ENCODE results near the gene DTX3L.
A peak's percentile ranks its signal among the peaks of the same experiment; 100 is the strongest.

The DTX3L gene

DNA sequence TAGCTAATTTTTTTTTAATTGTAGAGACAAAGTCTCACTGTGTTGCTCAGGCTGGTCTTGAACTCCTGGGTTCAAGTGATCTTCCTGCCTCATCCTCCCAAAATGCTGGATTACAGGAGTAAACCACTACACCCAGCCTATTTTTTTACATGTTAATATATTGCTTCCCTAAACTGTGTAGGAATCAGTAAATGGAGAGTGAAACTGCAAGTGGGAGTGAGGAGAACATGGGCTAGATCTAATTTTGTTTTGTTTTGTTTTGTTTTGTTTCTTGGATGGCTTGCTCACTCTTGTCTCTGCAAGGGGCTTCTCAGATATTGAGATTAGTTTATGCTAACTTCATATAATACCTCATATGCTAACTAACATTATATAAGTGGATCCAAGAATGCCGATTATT lies 44.8 kb downstream of the DTX3L start:
- no peak for DNase-seq

- DNase-seq, result peak; percentile 77
These were observed 45.8 kb downstream of the DTX3L start for GRCh38 chr3:122609798-122610559.

DNA sequence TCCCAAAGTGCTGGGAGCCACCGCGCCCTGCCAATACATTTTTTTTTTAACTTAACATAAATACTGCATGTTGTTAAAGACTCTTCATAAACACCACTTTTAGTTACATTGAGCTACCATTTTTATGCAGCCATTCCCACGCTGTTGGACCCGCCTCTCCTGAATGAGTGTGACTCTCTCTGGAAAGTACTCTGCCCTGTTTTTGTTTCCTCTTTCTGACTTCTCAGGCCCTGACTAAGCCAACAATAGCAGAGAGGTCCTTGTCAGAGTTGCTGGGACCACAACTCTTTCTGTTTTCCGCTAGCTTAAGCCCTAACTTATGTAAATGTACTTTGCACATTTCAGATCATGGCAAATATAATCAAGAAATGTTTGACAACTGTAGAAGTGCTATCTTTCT lies 48.6 kb downstream of the DTX3L start:
- DNase-seq, result no peak

DNA sequence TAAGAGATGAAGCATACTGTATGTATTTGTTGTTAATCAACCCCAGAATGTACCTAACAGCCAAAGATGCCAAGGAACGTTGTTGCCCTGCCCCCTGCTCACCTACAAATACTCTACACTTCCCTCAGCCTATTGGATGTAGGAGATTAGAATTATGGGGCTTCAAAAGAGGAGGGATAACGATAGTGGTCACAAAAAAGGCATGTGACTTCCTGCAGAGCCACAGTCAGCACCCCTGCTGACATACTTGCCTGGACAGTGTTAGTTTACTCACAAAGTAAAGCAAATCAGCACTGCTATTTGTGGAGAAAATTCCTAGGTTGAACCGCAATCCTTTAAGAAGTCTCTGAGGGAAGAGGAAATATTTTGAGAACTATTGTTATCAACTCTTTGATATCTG lies 51.2 kb downstream of the DTX3L start:
- DNase-seq, result no peak

- no peak for DNase-seq
These were observed 54.5 kb downstream of the DTX3L start for GRCh38 chr3:122618614-122619013.

GRCh38 chr3:122619040-122619439 lies 54.9 kb downstream of the DTX3L start:
- no peak for DNase-seq

GRCh38 chr3:122620399-122620798 lies 56.3 kb downstream of the DTX3L start:
- DNase-seq, result no peak

- no peak for DNase-seq
These were observed 57.0 kb downstream of the DTX3L start for GRCh38 chr3:122621112-122621511.

DNA sequence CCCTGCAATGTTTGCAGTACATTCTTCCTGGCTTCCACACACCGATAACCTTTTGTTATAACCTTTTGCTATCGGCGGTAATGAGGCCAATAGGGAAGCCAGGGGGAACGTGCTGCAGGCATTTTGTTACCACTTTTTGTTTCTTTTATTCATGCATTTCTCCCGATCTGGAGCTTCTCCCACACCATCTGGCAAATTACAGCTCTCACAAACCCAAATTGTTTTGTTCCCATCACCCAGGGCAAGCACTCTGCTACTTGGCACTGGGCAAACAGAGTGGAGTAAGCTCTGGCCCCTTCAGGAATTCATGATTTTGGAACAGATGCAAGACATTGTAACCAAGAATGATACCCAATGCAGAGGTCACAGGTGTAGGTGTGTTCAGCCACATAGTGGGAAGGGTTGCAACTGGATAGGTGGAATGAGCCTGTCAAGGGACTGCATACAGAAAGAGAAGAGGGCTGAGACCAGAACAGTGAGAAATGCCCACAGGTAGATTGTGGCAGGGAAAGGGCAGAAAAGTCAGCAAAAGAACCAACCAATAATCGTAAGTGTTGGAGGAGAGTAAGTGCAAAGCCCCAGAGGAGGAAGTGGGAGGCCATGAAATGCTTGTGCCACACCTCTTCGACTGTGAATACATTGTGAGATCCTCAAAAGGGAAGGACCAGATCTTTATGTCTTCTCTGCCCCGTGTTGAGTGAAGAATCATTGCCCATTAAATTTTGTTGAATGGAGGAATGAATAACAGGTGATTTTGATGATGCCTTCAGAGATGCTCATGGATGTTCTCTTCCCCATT lies 59.1 kb downstream of the DTX3L start:
- DNase-seq, result no peak
